Activated T-cell treated with anti-CD3 and anti-CD28 coated beads, Interleukin-2, amount 50 U/mL, for 1 hour (primary cell): ENCODE data around the gene TTLL12.

Experiments used
- DNase-seq: peaks from one replicate; pipeline ENCODE4 v3.0.0-alpha.2; 2020

Gene TTLL12

GRCh38 chr22:43213051-43213450 lies 26.1 kb upstream of the TTLL12 start:
- DNase-seq: no peak

DNA sequence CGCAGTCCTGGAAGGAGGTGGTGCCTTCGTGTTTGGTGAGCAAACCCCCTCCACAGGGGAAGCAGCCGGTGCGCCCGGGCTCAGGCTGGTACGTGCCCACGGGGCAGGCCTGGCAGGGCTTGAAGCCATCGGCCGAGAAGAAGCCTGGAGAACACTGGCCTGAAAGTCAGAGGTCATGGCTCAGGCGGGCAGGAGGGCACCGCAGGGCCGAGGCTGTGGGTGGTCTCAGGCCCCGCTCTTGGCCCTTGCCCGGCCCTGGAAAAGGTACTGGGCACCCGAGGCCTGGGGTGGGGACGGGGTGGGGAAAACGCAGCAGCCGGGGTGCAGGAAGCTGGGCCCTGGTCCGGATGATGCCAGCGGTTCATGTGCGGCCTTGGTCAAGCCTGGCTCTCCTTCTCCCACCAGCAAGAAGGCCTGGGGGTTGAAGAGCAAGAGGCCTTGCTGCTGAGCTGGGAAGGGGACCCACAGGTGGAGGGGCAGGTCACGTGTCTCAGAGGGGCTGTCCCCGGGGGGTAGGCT lies 25.6 kb upstream of the TTLL12 start:
- no peak for DNase-seq

GRCh38 chr22:43211941-43212433 lies 25.1 kb upstream of the TTLL12 start:
- DNase-seq: no peak

- no peak for DNase-seq
These were observed 23.9 kb upstream of the TTLL12 start for GRCh38 chr22:43210631-43211515.

DNA sequence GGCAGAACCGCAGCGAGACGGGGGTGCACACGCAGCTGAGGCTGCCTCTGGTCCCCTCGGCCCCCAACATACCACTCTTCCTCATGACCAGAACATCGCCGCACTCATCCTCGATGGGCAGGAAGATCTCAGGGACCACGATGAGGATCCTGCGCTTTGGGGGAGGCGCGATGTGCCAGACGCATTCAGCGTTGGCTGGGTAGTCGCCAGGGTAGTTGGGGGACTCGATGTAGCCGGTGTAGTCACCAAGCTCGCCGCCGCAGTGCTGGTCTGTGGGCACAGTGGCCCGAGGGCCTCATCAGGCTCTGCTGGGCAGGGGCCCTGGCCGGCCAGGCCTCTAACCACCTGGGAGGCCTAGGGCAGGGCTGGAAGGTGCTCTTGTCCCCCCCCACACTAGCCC lies 23.0 kb upstream of the TTLL12 start:
- DNase-seq: no peak

- no peak for DNase-seq
These were observed 22.6 kb upstream of the TTLL12 start for GRCh38 chr22:43209523-43209890.

DNA sequence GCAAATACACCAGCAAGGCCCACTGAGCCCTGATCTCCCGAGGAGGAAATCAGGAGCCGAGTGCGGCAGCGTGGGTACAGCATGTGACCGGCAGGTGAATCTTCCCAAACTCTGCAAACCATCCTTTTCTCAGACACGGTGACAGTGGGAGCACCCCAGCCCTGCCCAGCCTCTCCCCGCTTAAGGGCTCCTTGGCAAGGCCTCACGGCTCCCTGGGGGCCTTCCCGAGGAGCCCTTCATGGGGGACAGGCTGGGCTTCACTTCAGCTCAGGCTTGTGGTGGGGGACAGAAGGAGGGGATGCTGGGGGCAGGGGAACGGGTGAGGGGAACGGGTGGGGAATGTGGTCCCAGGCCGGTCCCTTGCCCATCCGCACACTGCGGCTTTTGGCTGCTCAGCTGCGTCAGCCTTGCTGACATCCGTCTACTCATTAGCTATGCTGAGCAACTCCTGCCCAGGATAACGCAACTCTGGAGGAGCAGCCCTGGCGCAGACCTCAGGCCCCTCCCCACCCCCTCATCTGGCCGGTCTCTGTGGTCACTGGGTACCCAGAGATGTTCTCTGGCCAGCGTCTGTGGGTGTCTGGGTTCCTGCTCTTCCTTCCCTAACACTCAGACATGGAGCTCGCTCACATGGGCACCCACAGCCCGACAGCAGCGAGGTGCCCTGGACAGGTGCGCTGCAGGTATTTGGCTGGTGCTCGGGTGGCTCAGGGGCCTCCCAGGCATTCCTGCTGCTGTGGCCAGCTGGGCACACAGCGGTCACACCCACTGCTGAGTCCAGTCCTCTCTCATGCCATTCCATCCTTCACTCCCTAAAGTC lies 22.0 kb upstream of the TTLL12 start:
- no peak for DNase-seq

GRCh38 chr22:43207849-43208702 lies 21.1 kb upstream of the TTLL12 start:
- no peak for DNase-seq

GRCh38 chr22:43207386-43207785 lies 20.5 kb upstream of the TTLL12 start:
- no peak for DNase-seq

GRCh38 chr22:43206509-43207161 lies 19.7 kb upstream of the TTLL12 start:
- DNase-seq: no peak

DNA sequence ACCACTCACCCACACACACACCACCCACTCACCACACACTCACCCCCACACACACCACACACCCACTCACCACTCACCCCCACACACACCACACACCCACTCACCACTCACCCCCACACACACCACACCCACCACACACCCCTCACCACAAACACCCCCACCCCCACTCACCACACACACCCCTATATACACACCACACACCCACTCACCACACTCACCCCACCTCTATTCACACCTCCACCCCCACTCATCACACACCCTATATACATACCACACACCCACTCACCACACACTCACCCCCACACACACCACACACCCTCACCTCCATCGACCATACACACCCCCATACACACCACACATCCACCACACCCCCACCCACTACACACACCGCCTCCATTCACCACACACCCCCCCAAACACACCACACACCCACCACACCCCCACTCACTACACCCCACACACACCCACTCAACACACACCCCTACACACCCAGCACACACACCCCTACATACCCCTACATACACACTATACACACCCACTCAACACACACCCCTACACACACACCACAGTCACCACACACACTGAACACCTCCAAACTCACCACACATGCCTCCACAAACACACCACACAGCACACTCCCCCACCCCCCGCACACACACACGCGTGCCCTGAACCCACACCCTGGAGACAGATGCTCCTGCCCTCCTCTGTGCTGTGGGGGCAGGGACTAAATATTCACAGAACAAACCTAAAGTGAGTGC lies 19.0 kb upstream of the TTLL12 start:
- DNase-seq: no peak

GRCh38 chr22:43205261-43205691 lies 18.3 kb upstream of the TTLL12 start:
- DNase-seq: no peak

GRCh38 chr22:43203471-43203981 lies 16.6 kb upstream of the TTLL12 start:
- no peak for DNase-seq

GRCh38 chr22:43202756-43203410 lies 15.9 kb upstream of the TTLL12 start:
- no peak for DNase-seq

GRCh38 chr22:43202326-43202725 lies 15.4 kb upstream of the TTLL12 start:
- no peak for DNase-seq

- DNase-seq: no peak
These were observed 14.7 kb upstream of the TTLL12 start for GRCh38 chr22:43201486-43202219.

GRCh38 chr22:43200555-43200954 lies 13.6 kb upstream of the TTLL12 start:
- no peak for DNase-seq

- no peak for DNase-seq
These were observed 13.1 kb upstream of the TTLL12 start for GRCh38 chr22:43200031-43200430.

- no peak for DNase-seq
These were observed 12.6 kb upstream of the TTLL12 start for GRCh38 chr22:43199541-43199940.

DNA sequence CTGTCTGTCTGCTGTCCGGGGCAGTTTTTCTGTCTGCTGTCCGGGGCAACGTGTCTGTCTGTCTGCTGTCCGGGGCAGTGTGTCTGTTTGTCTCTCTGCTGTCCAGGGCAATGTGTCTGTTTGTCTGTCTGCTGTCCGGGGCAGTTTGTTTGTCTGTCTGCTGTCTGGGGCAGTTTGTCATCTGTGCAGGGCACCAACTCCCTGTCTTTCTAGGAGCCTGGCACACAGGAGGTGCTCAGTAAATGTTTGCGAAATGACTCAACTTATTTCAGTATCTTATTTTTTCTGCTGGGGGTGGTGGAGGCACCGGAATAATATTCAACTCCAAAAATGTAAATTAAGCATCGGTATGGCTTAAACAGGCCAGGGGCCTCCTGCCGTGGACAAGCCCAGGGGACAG lies 12.0 kb upstream of the TTLL12 start:
- no peak for DNase-seq
